IPS-18a (cell line): ENCODE data around the gene CDC42EP5.
"Not testable (repeated sequence)": the region's sequence is repeated elsewhere in the genome, so short reads cannot be mapped to it uniquely, and the experiment has no call there.

ENCODE experiments used
- H3K27ac ChIP-seq: one replicate; pipeline ENCODE4 v1.5.1; 2013; ENCODE audit warnings: low read length
- H3K27me3 ChIP-seq: one replicate; pipeline ENCODE4 v1.6.1; 2013; ENCODE audit warnings: mild to moderate bottlenecking, low read length; ENCODE audit not compliant: control insufficient read depth, insufficient read depth
- H3K36me3 ChIP-seq: one replicate; pipeline ENCODE4 v1.6.1; 2013; ENCODE audit warnings: low read depth, low read length; ENCODE audit not compliant: control insufficient read depth
- H3K4me1 ChIP-seq: one replicate; pipeline ENCODE4 v1.6.1; 2013; ENCODE audit warnings: low read depth, low read length; ENCODE audit not compliant: control insufficient read depth
- H3K4me3 ChIP-seq: one replicate; pipeline ENCODE4 v1.5.1; 2013; ENCODE audit warnings: low read length
- H3K9ac ChIP-seq: one replicate; pipeline ENCODE4 v1.6.1; 2013; ENCODE audit warnings: mild to moderate bottlenecking, low read length, moderate library complexity
- H3K9me3 ChIP-seq: one replicate; pipeline ENCODE4 v1.6.1; 2013; ENCODE audit warnings: low read depth, low read length; ENCODE audit not compliant: control insufficient read depth

CDC42EP5 gene

DNA sequence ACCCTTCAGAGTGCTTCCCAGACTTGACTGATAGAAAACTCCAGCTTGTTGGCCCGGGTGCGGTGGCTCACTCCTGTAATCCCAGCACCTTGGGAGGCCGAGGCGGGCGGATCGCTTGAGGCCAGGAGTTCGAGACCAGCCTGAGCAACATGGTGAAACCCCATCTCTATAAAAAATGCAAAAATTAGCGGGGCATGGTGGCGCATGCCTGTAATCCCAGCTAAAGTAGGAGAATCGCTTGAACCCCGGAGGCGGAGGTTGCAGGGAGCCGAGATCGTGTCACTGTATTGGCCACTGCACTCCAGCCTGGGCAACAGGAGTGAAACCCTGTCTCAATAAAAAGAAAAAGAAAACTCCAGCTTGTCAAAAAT lies 7.0 kb downstream of the CDC42EP5 start:
- not testable (repeated sequence) for H3K9me3 ChIP-seq, H3K4me1 ChIP-seq, H3K9ac ChIP-seq, H3K27ac ChIP-seq, H3K4me3 ChIP-seq
- H3K27me3 ChIP-seq = peaks cover 25% of the 10 kb centered on the region
- peaks cover 12% of the 10 kb centered on the region for H3K36me3 ChIP-seq

DNA sequence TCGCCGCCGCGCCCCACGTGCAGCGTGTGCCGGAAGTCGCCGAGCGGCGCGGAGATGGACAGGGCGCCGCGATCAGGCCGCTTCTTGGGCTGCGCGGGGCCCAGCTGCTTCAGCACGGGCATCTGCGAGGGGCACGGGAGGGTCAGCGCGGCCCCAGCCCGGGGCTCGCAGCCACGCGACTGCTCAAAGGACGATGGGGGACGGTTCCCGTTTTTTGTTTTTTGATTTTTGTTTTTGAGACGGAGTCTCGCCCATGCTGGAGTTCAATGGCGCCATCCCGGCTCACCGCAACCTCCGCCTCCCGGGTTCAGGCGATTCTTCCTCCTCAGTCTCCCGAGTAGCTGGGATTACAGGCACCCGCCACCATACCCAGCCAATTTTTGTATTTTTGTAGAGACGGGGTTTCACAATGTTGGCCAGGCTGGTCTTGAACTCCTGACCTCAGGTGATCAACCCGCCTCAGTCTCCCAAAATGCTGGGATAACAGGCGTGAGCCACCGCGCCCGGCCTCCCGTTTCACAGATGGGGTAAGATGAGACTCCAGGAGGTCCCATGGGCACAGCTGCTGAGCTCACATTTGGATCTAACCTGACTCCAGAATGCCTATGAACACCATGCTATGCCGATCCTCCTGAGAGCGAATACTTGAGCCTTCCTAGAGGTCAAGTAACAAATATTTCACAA lies 7.5 kb downstream of the CDC42EP5 start:
- Histone ChIP-seq H3K4me3 (no peak overlapping the region), H3K9me3 (no peaks in the 10 kb centered on the region), H3K4me1 (no peaks in the 10 kb centered on the region), H3K27me3 (peaks cover 20% of the 10 kb centered on the region), H3K36me3 (peaks cover 12% of the 10 kb centered on the region), H3K9ac (no peak overlapping the region), H3K27ac (no peak overlapping the region)

GRCh38 chr19:54464630-54465425 lies 8.3 kb downstream of the CDC42EP5 start:
- Histone ChIP-seq H3K27me3 (peaks cover 13% of the 10 kb centered on the region), H3K4me1 (no peaks in the 10 kb centered on the region), H3K36me3 (peaks cover 15% of the 10 kb centered on the region), H3K9me3 (no peaks in the 10 kb centered on the region), H3K27ac (peak overlapping the region; percentile 96), H3K9ac (peak overlapping the region; percentile 78), H3K4me3 (peak overlapping the region; percentile 84)

DNA sequence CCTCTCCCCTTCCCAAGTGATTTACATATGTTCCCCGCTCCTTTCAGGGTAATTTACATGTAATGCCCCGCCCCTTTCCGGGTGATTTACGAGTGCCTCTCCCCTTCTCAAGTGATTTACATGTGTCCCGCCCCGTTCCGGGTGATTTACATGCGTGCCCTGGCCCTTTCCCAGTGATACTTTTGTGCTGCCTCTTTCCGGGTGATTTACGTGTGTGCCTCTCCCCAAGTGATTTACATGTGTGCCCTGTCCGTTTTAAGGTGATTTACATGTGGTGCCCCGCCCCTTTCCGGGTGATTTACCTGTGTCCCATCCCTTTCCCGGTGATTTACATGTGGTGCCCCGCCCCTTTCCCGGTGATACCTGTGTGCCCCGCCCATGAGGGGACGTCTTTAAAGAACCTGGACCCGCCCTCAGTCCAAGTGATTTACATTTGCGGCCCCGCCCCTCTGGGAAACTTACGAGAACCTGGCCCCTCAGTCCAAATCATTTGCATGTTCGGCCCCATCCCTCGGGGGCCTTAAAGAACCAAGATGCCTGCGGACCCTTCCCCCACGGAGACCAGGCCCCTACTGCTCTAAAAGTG lies 9.0 kb downstream of the CDC42EP5 start:
- H3K9ac ChIP-seq = peak overlapping the region; percentile 78
- H3K36me3 ChIP-seq = peaks cover 22% of the 10 kb centered on the region

GRCh38 chr19:54463531-54464043 lies 9.5 kb downstream of the CDC42EP5 start, which contains the start of gene LENG9:
Gene LENG9 (minus strand): TSS chr19:54463778. CDS start chr19:54463526, 252 bp downstream.
- peak within 1 kb of the TSS; percentile 84 for H3K4me3 ChIP-seq
- no peaks in the 10 kb centered on the region for H3K9me3 ChIP-seq
- peaks cover 28% of the 10 kb centered on the region for H3K36me3 ChIP-seq
- peak within 1 kb of the TSS; percentile 96 for H3K27ac ChIP-seq
- H3K27me3 ChIP-seq = peaks cover 6% of the 10 kb centered on the region
- H3K9ac ChIP-seq = peak within 1 kb of the TSS; percentile 78
- H3K4me1 ChIP-seq = no peaks in the 10 kb centered on the region

More for the DNA sequence above, 9.0 kb downstream of the CDC42EP5 start:
- Histone ChIP-seq H3K27ac (peak overlapping the region; percentile 96), H3K27me3 (peaks cover 6% of the 10 kb centered on the region), H3K4me1 (no peaks in the 10 kb centered on the region), H3K4me3 (peak overlapping the region; percentile 84), H3K9me3 (no peaks in the 10 kb centered on the region)

- Histone ChIP-seq H3K9me3 (no peaks in the 10 kb centered on the region), H3K27ac (no peak overlapping the region), H3K4me1 (no peaks in the 10 kb centered on the region), H3K4me3 (peak overlapping the region; percentile 84), H3K36me3 (peaks cover 35% of the 10 kb centered on the region), H3K9ac (peak overlapping the region; percentile 59), H3K27me3 (peaks cover 6% of the 10 kb centered on the region)
These were observed 10.2 kb downstream of the CDC42EP5 start for GRCh38 chr19:54462655-54463530.

GRCh38 chr19:54462047-54462654 lies 10.9 kb downstream of the CDC42EP5 start:
- H3K9me3 ChIP-seq = no peaks in the 10 kb centered on the region
- H3K27ac ChIP-seq = no peak overlapping the region
- H3K4me1 ChIP-seq = no peaks in the 10 kb centered on the region
- H3K4me3 ChIP-seq = peak overlapping the region; percentile 84
- peaks cover 6% of the 10 kb centered on the region for H3K27me3 ChIP-seq
- peak overlapping the region; percentile 59 for H3K9ac ChIP-seq
- peaks cover 41% of the 10 kb centered on the region for H3K36me3 ChIP-seq

DNA sequence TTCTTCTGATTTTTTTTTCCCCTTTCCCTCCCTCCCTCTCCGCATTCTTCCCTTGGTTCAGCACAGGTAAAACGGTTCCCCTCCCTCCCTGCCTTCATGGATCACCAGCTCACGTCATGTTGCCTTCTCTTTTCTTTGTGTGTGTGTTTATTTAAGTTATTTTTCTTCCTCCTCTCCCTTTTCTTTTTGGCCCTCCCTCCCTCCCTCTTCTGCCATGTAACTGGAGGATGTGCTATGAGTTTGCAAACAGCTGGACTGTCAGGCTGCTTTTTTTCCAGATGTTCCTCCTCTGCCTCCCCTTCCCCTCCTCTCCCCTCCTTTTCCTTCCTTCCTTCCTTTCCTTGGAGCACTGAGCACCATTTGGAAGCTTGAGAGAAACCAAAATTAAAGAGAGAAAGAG lies 11.5 kb downstream of the CDC42EP5 start:
- Histone ChIP-seq H3K27ac (no peak overlapping the region), H3K9me3 (no peaks in the 10 kb centered on the region), H3K27me3 (peaks cover 6% of the 10 kb centered on the region), H3K4me3 (no peak overlapping the region), H3K36me3 (peaks cover 46% of the 10 kb centered on the region), H3K9ac (no peak overlapping the region), H3K4me1 (no peaks in the 10 kb centered on the region)

GRCh38 chr19:54461210-54461609 lies 11.9 kb downstream of the CDC42EP5 start:
- Histone ChIP-seq H3K27ac (no peak overlapping the region), H3K27me3 (peaks cover 6% of the 10 kb centered on the region), H3K36me3 (peaks cover 50% of the 10 kb centered on the region), H3K9ac (no peak overlapping the region), H3K4me3 (no peak overlapping the region), H3K4me1 (no peaks in the 10 kb centered on the region), H3K9me3 (no peaks in the 10 kb centered on the region)

- Histone ChIP-seq H3K36me3 (peaks cover 57% of the 10 kb centered on the region), H3K4me3 (no peak overlapping the region), H3K4me1 (no peaks in the 10 kb centered on the region), H3K9ac (no peak overlapping the region), H3K27ac (no peak overlapping the region), H3K27me3 (no peaks in the 10 kb centered on the region), H3K9me3 (no peaks in the 10 kb centered on the region)
These were observed 12.7 kb downstream of the CDC42EP5 start for GRCh38 chr19:54460230-54461005.
